Spleen (tissue), 13 donors: Measurements from ENCODE around the gene MALL. TPM values are rescaled to one million over a fixed set of nuclear protein-coding genes. Genes with fewer than 3 reads are reported as not detected.
A peak's percentile ranks its signal among the peaks of the same experiment; 100 is the strongest.
"Not testable (repeated sequence)": the region's sequence is repeated elsewhere in the genome, so short reads cannot be mapped to it uniquely, and the experiment has no call there.

Source experiments
- DNase-seq: peaks from one replicate; pipeline ENCODE4 v3.0.0-alpha.2; 2020
- H3K27ac ChIP-seq, 8 donors: fragments of 200-600 bp; sonication (generic) in 7 of 8; 1 replicate in 4 of 8; 2 replicates in 4 of 8; pipeline versions ENCODE4 v1.5.0 to v1.8.0; 2016 to 2021; ENCODE audit warnings: inconsistent platforms in 4 of 8, mild to moderate bottlenecking in 4 of 8, moderate library complexity in 1 of 8
- H3K27me3 ChIP-seq, 7 donors: fragments of 200-600 bp; sonication (generic) in 6 of 7; replicated peaks in 1 of 7; 1 replicate in 4 of 7; 2 replicates in 3 of 7; pipeline versions ENCODE4 v1.5.0 to v1.8.0; 2016 to 2021; ENCODE audit warnings: inconsistent platforms in 3 of 7, mild to moderate bottlenecking in 1 of 7
- H3K36me3 ChIP-seq, 6 donors: fragments of 200-600 bp; sonication (generic) in 5 of 6; 1 replicate in 4 of 6; 2 replicates in 2 of 6; pipeline versions ENCODE4 v1.5.0 to v1.8.0; 2016 to 2021; ENCODE audit warnings: inconsistent platforms in 2 of 6
- H3K4me1 ChIP-seq, 6 donors: fragments of 200-600 bp; sonication (generic) in 5 of 6; 1 replicate in 3 of 6; 2 replicates in 3 of 6; pipeline versions ENCODE4 v1.5.0 to v1.8.0; 2016 to 2021; ENCODE audit warnings: inconsistent platforms in 3 of 6
- H3K4me3 ChIP-seq, 8 donors: fragments of 200-600 bp; sonication (generic) in 7 of 8; 1 replicate in 4 of 8; 2 replicates in 4 of 8; pipeline versions ENCODE4 v1.5.0 to v1.8.0; 2016 to 2021; ENCODE audit warnings: inconsistent platforms in 4 of 8, mild to moderate bottlenecking in 4 of 8, moderate library complexity in 2 of 8
- H3K9me3 ChIP-seq, 8 donors: fragments of 200-600 bp; sonication (generic) in 7 of 8; 1 replicate in 4 of 8; 2 replicates in 4 of 8; pipeline versions ENCODE4 v1.5.0 to v1.8.0; 2016 to 2021; ENCODE audit warnings: inconsistent platforms in 4 of 8
- POLR2A ChIP-seq, 3 donors: fragments of 450-650 bp; IDR thresholded peaks; one replicate each; pipeline ENCODE4 v1.5.1; 2017; ENCODE audit warnings: antibody characterized with exemption in 3 of 3, mild to moderate bottlenecking in 1 of 3
- POLR2AphosphoS5 ChIP-seq, 3 donors: sonication (generic); formaldehyde crosslinking; IDR thresholded peaks; one replicate each; pipeline ENCODE4 v1.5.1; 2017; ENCODE audit warnings: antibody characterized with exemption in 3 of 3
- WGBS, 5 donors: extraction: QIAGEN DNeasy Blood & Tissue Kit in 3 of 5; methylation state at CpG; one replicate each; pipeline versions ENCODE4 v1.1.5 to v1.1.7; 2013 to 2018; 5-methylcytosine and 5-hydroxymethylcytosine counted together
- intact Hi-C: fragments of 100-400 bp; cut with DNase I; formaldehyde crosslinking; loops from one replicate; pipeline ENCODE4 v1.15.0; 2023; ENCODE audit warnings: low total_unique reads
- long read RNA-seq, 2 donors: transcript quantifications; one replicate each; lab custom pipeline, GENCODE V29; 2026
- polyA plus RNA-seq, 3 donors: library from polyadenylated mRNA; stranded (reverse); fragments of 200-250 nt; gene quantifications; one replicate each; pipeline ENCODE4 v1.2.1, GENCODE V29; 2013
- total RNA-seq, 7 donors: library from RNA; depleted of rRNA in 3 of 7; stranded (reverse); fragments of >200 nt in 3 of 7; fragmentation: NEBNext Ultra II Directional in 4 of 7; extraction: Animal tissue kit (Norgen Biotek cat#: 25700) in 4 of 7; gene quantifications; one replicate each; pipeline versions ENCODE4 v1.1.0 to v1.2.1, GENCODE V29; 2016 to 2021
- TF ChIP-seq, protein P1 (sequence below), 11 experiments: fragments of 200-600 bp in 7 of 11; fragments of 450-650 bp in 4 of 11; sonication (generic) in 4 of 11; IDR thresholded peaks in 8 of 11; conservative IDR thresholded peaks in 3 of 11; 1 replicate in 7 of 11; 2 replicates in 4 of 11; pipeline versions ENCODE4 v1.4.0 to v1.8.0; 2016 to 2021; ENCODE audit warnings: antibody characterized with exemption in 11 of 11, inconsistent platforms in 4 of 11, mild to moderate bottlenecking in 1 of 11
- donor health status: healthy with polysubstance abuse.
- donor health status: DM: no; HTN: no; CAD: no; lungs with moderate emphysema.
- donor health status: DM: no; HTN: no; CAD: no.
- donor health status: Bipolar disorder and iron deficiency.
- donor health status: healthy.
- donor health status: DM: no; HTN: no; CAD: no.
- donor health status: DM: yes; HTN: yes; CAD: no.

The MALL gene
- total RNA-seq (10 to 100 TPM in 2 of 7 donors, 1 to 10 TPM in 5; 6.0 to 14.5 (median 7.2) TPM), polyA plus RNA-seq (1 to 10 TPM; 1.7 to 2.7 (median 2.1) TPM)
- long read RNA-seq, donor 1, partial matches to known transcripts, result 0 of 1 reads
- long read RNA-seq, donor 1, other reads (novel, unspliced or antisense), result 0 of 1 reads
- long read RNA-seq, donor 2, transcript MALL-201 (4 exons, 3,061 nt), result major isoform, 8 of 8 reads
- long read RNA-seq, donor 2, partial matches to known transcripts, result 0 of 8 reads
- long read RNA-seq, donor 2, other reads (novel, unspliced or antisense), result 0 of 8 reads

GRCh38 chr2:110115291-110116032, at the start of gene MALL:
MALL (minus strand) TSS chr2:110115822; CDS start chr2:110115792, 30 bp downstream.
- H3K4me3 ChIP-seq, result peak within 1 kb of the TSS in 7 of 8 donors; percentile 10 to 59 (median 30)
- H3K36me3 ChIP-seq, result no peaks in the 10 kb centered on the region
- DNase-seq, result no peak

GRCh38 chr2:110157153-110157793, 41.7 kb upstream of the MALL start:
- TF ChIP-seq, protein P1, sequence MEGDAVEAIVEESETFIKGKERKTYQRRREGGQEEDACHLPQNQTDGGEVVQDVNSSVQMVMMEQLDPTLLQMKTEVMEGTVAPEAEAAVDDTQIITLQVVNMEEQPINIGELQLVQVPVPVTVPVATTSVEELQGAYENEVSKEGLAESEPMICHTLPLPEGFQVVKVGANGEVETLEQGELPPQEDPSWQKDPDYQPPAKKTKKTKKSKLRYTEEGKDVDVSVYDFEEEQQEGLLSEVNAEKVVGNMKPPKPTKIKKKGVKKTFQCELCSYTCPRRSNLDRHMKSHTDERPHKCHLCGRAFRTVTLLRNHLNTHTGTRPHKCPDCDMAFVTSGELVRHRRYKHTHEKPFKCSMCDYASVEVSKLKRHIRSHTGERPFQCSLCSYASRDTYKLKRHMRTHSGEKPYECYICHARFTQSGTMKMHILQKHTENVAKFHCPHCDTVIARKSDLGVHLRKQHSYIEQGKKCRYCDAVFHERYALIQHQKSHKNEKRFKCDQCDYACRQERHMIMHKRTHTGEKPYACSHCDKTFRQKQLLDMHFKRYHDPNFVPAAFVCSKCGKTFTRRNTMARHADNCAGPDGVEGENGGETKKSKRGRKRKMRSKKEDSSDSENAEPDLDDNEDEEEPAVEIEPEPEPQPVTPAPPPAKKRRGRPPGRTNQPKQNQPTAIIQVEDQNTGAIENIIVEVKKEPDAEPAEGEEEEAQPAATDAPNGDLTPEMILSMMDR (IDR thresholded peaks at IDR 0.05 in 8 of 11, conservative IDR thresholded peaks at IDR 0.05 in 3 of 11), result peak; percentile 29 to 86 (median 66)
- TF ChIP-seq POLR2AphosphoS5 (IDR thresholded peaks at IDR 0.05), result no peak
- H3K4me3 ChIP-seq, result no peak overlapping the region
- peaks cover 0 to 7% (median 0%) of the 10 kb centered on the region in 6 donors for H3K4me1 ChIP-seq
- no peak overlapping the region for H3K27ac ChIP-seq
- H3K36me3 ChIP-seq, result no peaks in the 10 kb centered on the region
- no peak for DNase-seq
- intact Hi-C loops, result no loop called here
- no peaks in the 10 kb centered on the region for H3K27me3 ChIP-seq
- 33 to 39% (median 35%) methylated on average over 4 of the region's 4 CpGs for WGBS, 5 donors
- H3K9me3 ChIP-seq, result peaks cover 0 to 20% (median 17%) of the 10 kb centered on the region in 8 donors

More at GRCh38 chr2:110115291-110116032, at the start of gene MALL:
- intact Hi-C loops, result no loop called here
- H3K27me3 ChIP-seq, result peaks cover 0 to 42% (median 17%) of the 10 kb centered on the region in 7 donors
- peaks cover 2 to 49% (median 19%) of the 10 kb centered on the region in 6 donors for H3K4me1 ChIP-seq
- 14 to 23% (median 20%) methylated on average over 22 to 62 of the region's 62 CpGs for WGBS, 5 donors
- H3K9me3 ChIP-seq, result no peaks in the 10 kb centered on the region
- peak within 1 kb of the TSS in 4 of 8 donors; percentile 32 to 58 (median 43) for H3K27ac ChIP-seq
- no peak for TF ChIP-seq POLR2A (IDR thresholded peaks at IDR 0.05)
- TF ChIP-seq POLR2AphosphoS5 (IDR thresholded peaks at IDR 0.05), result peak in 1 of 3 donors; percentile 39

DNA sequence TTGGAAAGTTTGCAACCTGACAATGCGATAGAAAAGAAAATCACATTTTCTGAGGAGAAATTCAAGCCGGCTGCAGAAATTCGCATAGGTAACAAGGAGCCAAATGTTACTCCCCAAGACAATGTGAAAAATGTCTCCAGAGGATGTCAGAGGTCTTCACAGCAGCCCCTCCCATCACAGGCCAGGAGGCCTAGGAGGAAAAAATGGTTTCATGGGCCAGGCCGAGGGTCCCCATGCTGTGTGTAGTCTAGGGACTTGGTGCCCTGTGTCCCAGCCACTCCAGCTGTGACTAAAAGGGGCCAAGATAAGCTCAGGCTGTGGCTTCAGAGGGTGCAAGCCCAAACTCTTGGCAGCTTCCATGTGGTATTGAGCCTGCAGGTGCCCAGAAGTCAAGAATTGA, 39.2 kb upstream of the MALL start:
- DNase-seq, H3K36me3 ChIP-seq, H3K4me3 ChIP-seq, intact Hi-C loops, H3K4me1 ChIP-seq, H3K27ac ChIP-seq, H3K27me3 ChIP-seq: not testable (repeated sequence)
- H3K9me3 ChIP-seq, result peaks cover 0 to 20% (median 17%) of the 10 kb centered on the region in 8 donors
- WGBS, 5 donors, result 94 to 97% (median 96%) methylated on average over 4 of the region's 4 CpGs

- not testable (repeated sequence) for DNase-seq
These were observed 38.6 kb upstream of the MALL start for GRCh38 chr2:110154188-110154587.

GRCh38 chr2:110153416-110153815, 37.8 kb upstream of the MALL start:
- no peak for TF ChIP-seq POLR2A (IDR thresholded peaks at IDR 0.05)
- no peak for TF ChIP-seq POLR2AphosphoS5 (IDR thresholded peaks at IDR 0.05)
- TF ChIP-seq, protein P1 (IDR thresholded peaks at IDR 0.05 in 8 of 11, conservative IDR thresholded peaks at IDR 0.05 in 3 of 11), result no peak
- 60 to 92% (median 89%) methylated on average over 2 of the region's 2 CpGs for WGBS, 5 donors
- Histone ChIP-seq H3K36me3 (no peaks in the 10 kb centered on the region), H3K27me3 (no peaks in the 10 kb centered on the region), H3K9me3 (peaks cover 0 to 20% (median 17%) of the 10 kb centered on the region in 8 donors), H3K4me1 (peaks cover 0 to 7% (median 0%) of the 10 kb centered on the region in 6 donors), H3K27ac (peak overlapping the region in 1 of 8 donors; percentile 56), H3K4me3 (no peak overlapping the region)
- no peak for DNase-seq
- intact Hi-C loops, result no loop called here

More at GRCh38 chr2:110154188-110154587, 38.6 kb upstream of the MALL start:
- H3K27me3 ChIP-seq, H3K4me3 ChIP-seq, H3K4me1 ChIP-seq, H3K36me3 ChIP-seq, H3K27ac ChIP-seq, intact Hi-C loops: not testable (repeated sequence)
- peaks cover 0 to 20% (median 17%) of the 10 kb centered on the region in 8 donors for H3K9me3 ChIP-seq
- 68 to 92% (median 87%) methylated on average over 2 of the region's 2 CpGs for WGBS, 5 donors
